Measurements from ENCODE around the gene CAPZA3. TPM values are rescaled to one million over a fixed set of nuclear protein-coding genes. Genes with fewer than 3 reads are reported as not detected.

CAPZA3 gene
- total RNA-seq (ENCODE audit: low replicate concordance), result not detected in 2 replicates

GRCh38 chr12:18737819-18738218 is at the start of gene CAPZA3, which contains the start of gene PLCZ1:
Gene CAPZA3, plus strand, starts transcription at chr12:18738119. Its CDS starts 150 bp downstream, at chr12:18738269.
Gene PLCZ1, minus strand, starts transcription at chr12:18738012. Its CDS starts 641 bp downstream, at chr12:18737371.

Other genes starting within 250 kb of the CAPZA3 start
- not detected in 2 replicates for gene PLCZ1, start 107 bp upstream of the CAPZA3 start, total RNA-seq (ENCODE audit: low replicate concordance)

Data from smooth muscle cell of the coronary artery (primary cell).